GM12872 (cell line): ENCODE data around the gene VEZT.

Experiments
- TF ChIP-seq, protein P1 (sequence below): IDR thresholded peaks from 3 replicates; pipeline ENCODE4 v1.5.1; 2011; ENCODE audit warnings: low read depth, mild to moderate bottlenecking, low read length, moderate library complexity; ENCODE audit not compliant: insufficient read depth

The VEZT gene

DNA sequence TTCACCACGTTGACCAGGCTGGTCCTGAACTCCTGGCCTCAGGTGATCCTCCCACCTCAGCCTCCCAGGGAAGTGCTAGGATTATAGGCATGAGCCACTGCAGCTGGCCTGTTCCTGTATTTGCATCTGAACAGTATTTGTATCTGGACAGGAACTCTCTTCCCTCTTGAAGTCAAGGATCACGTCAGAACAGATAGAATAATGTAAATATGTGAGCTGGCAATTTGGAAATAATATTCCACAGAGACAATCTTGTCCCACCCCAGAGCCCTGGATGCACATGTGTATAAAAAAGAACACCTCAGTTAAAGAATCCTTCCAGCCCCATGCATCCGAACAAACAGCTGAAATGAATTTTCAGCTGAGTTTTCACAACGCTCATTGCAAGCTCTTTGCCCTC lies 118.3 kb downstream of the VEZT start:
- TF ChIP-seq, protein P1, sequence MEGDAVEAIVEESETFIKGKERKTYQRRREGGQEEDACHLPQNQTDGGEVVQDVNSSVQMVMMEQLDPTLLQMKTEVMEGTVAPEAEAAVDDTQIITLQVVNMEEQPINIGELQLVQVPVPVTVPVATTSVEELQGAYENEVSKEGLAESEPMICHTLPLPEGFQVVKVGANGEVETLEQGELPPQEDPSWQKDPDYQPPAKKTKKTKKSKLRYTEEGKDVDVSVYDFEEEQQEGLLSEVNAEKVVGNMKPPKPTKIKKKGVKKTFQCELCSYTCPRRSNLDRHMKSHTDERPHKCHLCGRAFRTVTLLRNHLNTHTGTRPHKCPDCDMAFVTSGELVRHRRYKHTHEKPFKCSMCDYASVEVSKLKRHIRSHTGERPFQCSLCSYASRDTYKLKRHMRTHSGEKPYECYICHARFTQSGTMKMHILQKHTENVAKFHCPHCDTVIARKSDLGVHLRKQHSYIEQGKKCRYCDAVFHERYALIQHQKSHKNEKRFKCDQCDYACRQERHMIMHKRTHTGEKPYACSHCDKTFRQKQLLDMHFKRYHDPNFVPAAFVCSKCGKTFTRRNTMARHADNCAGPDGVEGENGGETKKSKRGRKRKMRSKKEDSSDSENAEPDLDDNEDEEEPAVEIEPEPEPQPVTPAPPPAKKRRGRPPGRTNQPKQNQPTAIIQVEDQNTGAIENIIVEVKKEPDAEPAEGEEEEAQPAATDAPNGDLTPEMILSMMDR, result no peak

GRCh38 chr12:95336387-95337067 lies 118.9 kb downstream of the VEZT start:
- TF ChIP-seq, protein P1, result peak; percentile 77

- TF ChIP-seq, protein P1, result no peak
Observed at GRCh38 chr12:95337146-95337545, 119.5 kb downstream of the VEZT start.

DNA sequence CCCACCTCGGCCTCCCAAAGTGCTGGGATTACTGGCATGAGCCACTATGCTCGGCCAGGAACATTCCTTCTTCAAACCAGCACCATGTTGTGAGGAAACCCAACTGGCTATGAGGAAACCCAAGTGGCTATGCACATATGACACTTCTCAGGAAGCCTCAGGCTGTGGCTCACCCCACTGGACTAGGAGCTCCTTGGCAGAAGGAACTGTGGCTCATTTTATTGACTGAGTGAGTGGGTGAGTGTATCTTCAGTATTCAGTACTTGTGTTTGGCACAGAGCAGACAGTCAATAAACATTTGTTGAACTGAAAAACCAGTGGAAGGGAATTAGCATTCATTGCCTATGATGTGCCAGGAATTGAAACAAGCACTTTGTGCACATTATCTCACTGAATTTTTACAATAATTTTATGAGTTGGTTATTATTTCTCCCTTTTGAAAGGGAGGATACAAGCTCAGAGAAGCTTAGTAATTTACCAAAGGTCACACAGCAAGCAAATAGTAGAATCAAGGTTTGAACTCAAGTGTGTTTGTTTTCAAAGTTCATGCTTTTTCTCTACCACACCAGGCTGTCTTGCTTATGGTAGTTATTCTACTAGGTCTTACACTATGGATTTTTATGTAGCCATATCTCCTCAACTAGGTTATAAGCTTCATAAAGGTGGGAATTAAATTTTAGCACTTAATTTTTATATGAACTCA lies 121.6 kb downstream of the VEZT start:
- TF ChIP-seq, protein P1, result no peak

DNA sequence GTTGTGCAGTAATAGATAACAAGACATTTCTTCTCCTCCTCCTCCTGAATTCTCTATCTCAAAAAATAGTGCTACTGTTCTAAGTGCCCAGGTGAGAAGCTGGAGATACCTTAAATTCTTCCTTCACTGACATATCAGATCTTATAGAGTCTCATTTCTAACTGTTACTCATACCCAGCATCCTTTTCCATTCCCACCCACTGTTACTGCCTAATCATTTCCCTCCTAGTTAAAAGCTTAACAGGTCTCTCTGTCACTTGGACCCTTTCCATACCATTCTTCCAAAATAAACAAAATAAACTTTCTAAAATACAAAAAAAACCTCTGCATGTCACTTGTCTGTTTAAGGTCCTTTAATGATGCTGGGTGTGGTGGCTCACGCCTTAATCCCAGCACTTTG lies 124.4 kb downstream of the VEZT start:
- TF ChIP-seq, protein P1, result no peak

DNA sequence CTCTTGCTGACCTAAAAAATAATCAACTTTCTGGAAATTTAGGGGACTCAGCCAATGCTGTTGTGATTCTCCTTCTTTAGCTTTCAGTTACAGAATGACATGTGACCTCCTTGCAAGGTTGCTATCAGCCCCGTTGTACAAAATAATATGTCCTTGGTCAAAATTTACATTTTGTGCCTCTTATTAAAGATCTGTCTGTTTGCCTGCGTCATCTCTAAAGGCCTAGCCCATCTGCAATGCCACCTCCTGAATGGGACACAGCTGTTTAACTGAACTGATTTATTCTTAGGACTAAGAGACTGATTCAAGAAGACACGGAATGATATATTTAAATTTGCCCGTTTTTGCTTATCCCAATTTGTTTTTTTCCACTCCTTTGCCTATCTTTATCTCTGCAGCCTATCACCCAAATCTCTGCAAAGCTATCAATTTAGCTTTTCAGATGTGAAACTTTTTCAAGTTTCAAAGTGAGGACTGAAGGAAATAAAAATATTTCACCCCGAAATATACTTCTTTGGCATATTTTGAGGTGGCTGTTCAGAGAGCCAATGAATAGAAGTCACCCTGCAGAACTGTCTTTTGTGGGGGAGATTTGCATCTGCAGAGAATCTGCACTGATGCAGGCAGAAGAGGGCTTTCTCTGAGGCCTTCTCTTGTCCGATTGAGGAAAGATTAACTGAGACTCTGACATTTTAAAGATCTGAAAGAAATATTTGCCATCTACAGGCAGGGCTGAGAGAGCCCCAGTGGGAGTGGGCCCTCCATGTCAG lies 126.0 kb downstream of the VEZT start:
- TF ChIP-seq, protein P1, result no peak

GRCh38 chr12:95349291-95349690 lies 131.7 kb downstream of the VEZT start:
- TF ChIP-seq, protein P1, result no peak
